GM10248 (cell line): ENCODE results near the gene OR14A2.
"Not testable (repeated sequence)": the region's sequence is repeated elsewhere in the genome, so short reads cannot be mapped to it uniquely, and the experiment has no call there.

ENCODE experiments used
- CTCF ChIA-PET: fragments of 300-600 bp; sonication (Branson Sonifier 250); formaldehyde crosslinking; extraction: SDS; loops from one replicate; lab custom pipeline; 2021; ENCODE audit warnings: antibody characterized with exemption; lab: Yijun Ruan, JAX
- POLR2A ChIA-PET: fragments of 350-650 bp; sonication (Branson Sonifier 250); formaldehyde crosslinking; extraction: SDS; loops from one replicate; lab custom pipeline; 2020; ENCODE audit warnings: antibody characterized with exemption; lab: Yijun Ruan, JAX
- DNase-seq: peaks from one replicate; pipeline ENCODE4 v3.0.0; 2012; ENCODE audit errors: extremely low spot score
- CTCF ChIP-seq: IDR thresholded peaks from 2 replicates; pipeline ENCODE4 v1.5.1; 2012; ENCODE audit warnings: mild to moderate bottlenecking, low read depth; ENCODE audit errors: extremely low read depth, missing control alignments, control extremely low read depth

OR14A2 gene

GRCh38 chr1:247748041-247748440 is at the start of gene OR14A2:
OR14A2 (minus strand) TSS chr1:247748141.
- ChIA-PET CTCF (no interaction called here), POLR2A (no interaction called here)
- DNase-seq, result no peak
- no peak for TF ChIP-seq CTCF

- TF ChIP-seq CTCF, result no peak
- POLR2A ChIA-PET, result no interaction called here
- no peak for DNase-seq
- CTCF ChIA-PET, result no interaction called here
These were observed 49.6 kb upstream of the OR14A2 start for GRCh38 chr1:247797518-247797917.

GRCh38 chr1:247769603-247770002 is 21.7 kb upstream of the OR14A2 start:
- no peak for TF ChIP-seq CTCF
- ChIA-PET POLR2A (no interaction called here), CTCF (no interaction called here)
- DNase-seq, result no peak

- ChIA-PET CTCF (no interaction called here), POLR2A (no interaction called here)
- no peak for TF ChIP-seq CTCF
- DNase-seq, result no peak
These were observed 12.5 kb upstream of the OR14A2 start, which contains the start of gene OR1C1 for GRCh38 chr1:247760456-247760855. OR1C1 (minus strand) TSS chr1:247760556; CDS start chr1:247758406, 2,150 bp downstream.

- POLR2A ChIA-PET, DNase-seq, CTCF ChIA-PET: not testable (repeated sequence)
These were observed 6.4 kb upstream of the OR14A2 start for GRCh38 chr1:247754311-247754710.

GRCh38 chr1:247749870-247750269 is 1.9 kb upstream of the OR14A2 start:
- ChIA-PET POLR2A (no interaction called here), CTCF (no interaction called here)
- no peak for TF ChIP-seq CTCF
- DNase-seq, result no peak

GRCh38 chr1:247747616-247748015 is 325 bp downstream of the OR14A2 start:
- DNase-seq, result no peak
- POLR2A ChIA-PET, result no interaction called here
- no peak for TF ChIP-seq CTCF
- CTCF ChIA-PET, result no interaction called here
